Stimulated activated CD4-positive, alpha-beta T cell treated with anti-CD3 and anti-CD28 coated beads, TNF-alpha, amount 100 ng/mL, for 24 hours (primary cell): ENCODE measurements around the gene EXOSC1.
"Not testable (repeated sequence)": the region's sequence is repeated elsewhere in the genome, so short reads cannot be mapped to it uniquely, and the experiment has no call there.

Experiments used
- DNase-seq, 3 experiments: peaks; one replicate each; pipeline ENCODE4 v3.0.0-alpha.2; 2020; ENCODE audit warnings: low read depth in 3 of 3

Gene EXOSC1

DNA sequence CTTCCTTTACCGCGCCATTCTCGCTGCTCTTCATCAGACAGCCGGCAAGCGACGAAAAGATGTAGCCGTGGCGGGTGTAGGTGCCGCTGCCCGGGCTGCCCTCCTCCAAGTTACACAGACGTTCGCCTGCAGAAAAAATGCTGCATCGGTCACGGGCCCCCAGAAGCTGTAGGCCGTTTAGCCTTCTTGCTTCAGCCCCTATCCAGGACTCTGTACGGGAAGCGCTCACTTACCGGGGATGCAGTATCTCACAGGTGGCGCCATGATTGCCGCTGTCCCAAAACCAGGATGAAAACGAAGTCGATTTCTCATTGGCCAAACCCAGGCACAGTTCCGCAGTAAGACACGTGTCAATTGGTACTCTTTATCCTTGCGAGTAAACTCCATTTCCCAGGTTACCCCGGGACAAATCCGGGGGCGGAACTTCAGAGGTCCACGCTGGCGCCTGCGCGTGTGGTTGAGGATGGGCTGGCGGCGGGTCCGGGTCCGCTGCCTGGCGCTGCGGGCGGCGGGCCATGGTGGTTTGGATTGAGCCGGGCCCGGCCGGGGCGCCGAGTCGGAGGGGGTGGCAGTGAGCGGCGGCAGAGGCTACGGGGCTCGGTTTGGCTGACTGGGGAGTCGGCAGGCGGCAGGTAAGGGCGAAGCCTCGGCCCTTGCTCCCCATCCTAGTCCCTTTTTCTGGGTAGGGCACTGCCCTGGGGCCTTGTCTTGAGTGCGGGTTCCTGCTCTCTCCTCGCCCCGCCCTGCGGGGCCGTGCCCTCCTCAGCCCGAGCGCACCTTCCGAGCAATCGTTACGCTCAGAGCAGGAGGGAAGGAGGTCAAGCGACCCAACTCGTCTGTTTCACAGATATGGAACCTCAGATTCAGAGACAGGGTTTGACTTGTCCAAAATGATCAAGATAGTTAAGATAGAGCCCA is at the start of gene EXOSC1, which contains the start of gene ZDHHC16:
EXOSC1 (minus strand) TSS at position 285 of the 918 bp plus-strand sequence; CDS start at position 264, 21 bp downstream.
ZDHHC16 (plus strand) TSS at position 454 of the 918 bp plus-strand sequence. CDS start 5,501 bp downstream, outside the sequence.
- peak; percentile 81 to 91 (median 88) for DNase-seq

GRCh38 chr10:97494863-97495506 is 49.2 kb upstream of the EXOSC1 start:
- DNase-seq = no peak

- DNase-seq = no peak
Measured at GRCh38 chr10:97494151-97494550, 48.3 kb upstream of the EXOSC1 start.

GRCh38 chr10:97490592-97490991 is 44.8 kb upstream of the EXOSC1 start:
- DNase-seq = no peak

DNA sequence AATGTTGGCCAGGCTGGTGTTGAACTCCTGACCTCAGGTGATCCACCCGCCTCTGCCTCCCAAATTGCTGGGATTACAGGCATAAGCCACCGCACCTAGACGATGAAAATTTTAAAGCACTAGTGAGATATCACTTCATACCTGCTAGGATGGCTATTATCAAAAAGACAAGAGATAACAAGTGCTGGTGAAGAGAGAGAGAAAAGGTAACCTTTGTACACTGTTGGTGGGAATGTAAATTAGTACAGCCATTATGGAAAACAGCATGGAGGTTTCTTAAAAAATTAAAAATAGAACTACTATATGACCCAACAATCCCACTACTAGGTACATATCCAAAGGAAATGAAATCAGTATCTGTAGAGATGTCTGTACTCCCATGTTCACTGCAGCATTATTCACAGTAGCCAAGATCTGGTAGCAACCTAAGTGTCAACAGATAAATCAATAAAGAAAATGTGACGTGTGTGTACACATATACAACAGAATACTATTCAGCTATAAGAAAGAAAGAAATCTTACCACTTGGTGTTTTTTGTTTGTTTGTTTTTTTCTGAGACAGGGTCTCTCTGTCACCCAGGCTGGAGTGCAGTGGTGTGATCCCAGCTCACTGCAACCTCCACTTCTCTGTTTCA is 40.0 kb upstream of the EXOSC1 start:
- no peak for DNase-seq

- no peak for DNase-seq
Measured at GRCh38 chr10:97483921-97484320, 38.1 kb upstream of the EXOSC1 start.

DNA sequence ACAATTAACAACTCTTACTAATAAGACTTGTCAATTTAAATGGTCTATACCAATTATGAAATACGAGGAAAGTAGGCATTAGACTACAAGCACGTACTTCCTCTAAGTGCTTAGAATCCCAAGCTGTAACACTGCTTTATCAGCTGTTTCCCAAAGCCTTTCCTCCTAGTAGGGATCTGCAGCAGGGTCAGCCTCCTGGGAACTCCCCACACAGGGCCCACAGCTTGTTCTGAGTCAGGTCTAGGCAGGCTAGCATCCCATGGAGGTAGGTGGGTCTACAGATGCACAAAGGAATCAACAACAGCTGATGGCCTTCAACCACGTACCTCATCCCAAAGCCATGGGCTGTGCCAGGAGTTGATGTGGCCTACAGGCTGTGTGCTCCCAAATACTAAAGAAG is 37.7 kb upstream of the EXOSC1 start:
- no peak for DNase-seq

DNA sequence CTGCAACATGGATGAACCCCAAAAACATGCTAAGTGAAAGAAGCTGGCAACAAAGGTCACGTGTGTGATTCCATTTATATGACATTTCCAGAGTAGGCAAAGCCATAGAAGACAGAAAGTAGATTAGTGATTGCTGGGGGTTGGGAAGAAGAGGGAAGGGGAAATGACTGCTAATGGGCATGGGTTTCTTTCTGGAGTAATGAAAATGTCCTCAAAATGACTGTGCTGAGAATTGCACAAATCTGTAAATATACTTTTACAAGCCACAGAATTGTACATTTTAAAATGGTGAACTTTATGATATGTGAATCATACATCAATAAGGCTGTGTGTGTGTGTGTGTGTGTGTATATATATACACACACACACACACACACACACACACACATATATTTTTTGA is 36.6 kb upstream of the EXOSC1 start:
- no peak for DNase-seq

DNA sequence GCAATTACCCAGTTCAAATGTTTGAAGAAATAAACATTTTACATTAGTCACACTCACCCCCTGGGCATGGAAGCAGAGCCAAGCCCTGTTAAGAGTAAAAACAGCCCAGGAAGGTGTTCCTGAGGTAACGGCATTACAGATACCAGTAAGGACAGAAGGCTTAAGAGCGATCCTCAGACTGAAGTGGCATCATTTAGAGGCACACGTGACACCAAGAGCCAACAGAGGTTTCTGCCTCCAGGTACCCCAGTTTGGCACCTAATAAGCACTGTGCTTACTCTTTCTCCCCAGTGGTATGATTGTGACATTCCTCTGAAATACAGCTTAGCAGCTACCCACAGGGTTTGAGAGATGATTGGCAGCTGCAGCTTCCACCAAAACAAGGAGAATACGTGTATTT is 35.3 kb upstream of the EXOSC1 start:
- DNase-seq = no peak

DNA sequence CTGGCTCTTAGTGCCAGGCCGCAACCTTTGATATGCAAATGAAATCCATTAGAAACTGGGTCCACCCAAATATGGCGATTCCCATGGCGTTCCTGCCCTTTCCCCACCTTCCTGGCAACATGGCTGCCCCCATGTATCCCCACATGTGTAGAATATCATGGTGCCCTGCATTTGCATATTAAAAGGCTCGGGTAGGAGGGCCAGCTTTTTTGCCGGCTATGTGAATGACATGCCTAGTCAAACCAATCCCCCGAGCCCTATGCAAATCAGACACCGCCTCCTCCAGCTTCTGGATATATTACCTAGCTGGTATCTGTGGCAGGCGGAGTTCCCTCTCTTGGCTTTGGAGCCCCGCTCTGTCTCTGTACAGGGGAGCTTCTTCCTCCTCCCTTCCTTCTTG is 34.1 kb upstream of the EXOSC1 start:
- DNase-seq = no peak

DNA sequence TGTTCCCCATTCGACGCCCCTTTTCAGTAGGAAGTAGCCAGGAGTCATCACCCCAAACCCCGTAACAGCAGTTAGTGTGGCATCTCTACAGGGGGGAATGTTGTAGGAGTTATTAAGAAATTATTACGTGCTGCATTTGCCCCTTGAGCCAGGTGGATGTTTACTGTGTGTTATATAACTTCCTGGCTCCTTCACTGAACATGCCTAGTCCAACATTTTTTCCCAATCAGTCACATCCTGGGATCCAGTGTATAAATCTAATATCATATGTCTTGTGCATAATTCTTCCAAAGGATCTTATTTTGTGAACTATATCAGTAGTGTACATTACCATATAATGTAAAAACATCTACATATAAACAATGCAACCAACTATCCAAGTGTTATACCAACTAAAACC is 33.6 kb upstream of the EXOSC1 start:
- DNase-seq = not testable (repeated sequence)

DNA sequence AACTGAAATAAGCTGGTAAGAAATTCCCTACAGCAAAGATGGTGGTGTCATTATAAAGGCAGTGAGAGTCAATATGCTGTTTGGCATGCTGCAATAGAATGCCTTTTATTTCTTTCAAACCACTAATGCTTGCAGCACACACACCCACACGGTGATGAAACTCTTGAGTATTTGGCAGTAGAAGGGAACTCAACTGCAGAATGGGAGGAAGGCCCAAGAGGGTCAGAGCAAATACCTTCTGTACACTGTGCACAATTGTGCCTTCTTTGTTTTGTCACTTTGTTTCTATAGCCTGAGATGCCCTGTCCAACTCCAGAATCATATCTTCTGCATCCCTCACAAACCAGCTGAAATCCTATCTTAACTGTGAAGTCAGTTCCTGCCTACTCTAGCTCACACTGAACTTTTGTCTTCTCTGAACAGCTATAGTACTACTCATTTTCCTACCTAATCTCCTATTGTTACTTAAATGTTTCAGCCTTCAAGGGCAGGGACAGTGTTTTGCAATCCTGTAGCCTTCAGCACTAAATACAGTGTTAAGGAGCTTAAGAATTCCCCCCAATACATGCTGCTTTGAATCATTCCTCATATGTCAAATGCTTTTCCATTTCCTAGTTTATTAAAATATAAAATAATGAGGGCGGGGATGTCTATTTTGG is 30.3 kb upstream of the EXOSC1 start:
- no peak for DNase-seq

GRCh38 chr10:97474918-97475317 is 29.1 kb upstream of the EXOSC1 start:
- DNase-seq = no peak

DNA sequence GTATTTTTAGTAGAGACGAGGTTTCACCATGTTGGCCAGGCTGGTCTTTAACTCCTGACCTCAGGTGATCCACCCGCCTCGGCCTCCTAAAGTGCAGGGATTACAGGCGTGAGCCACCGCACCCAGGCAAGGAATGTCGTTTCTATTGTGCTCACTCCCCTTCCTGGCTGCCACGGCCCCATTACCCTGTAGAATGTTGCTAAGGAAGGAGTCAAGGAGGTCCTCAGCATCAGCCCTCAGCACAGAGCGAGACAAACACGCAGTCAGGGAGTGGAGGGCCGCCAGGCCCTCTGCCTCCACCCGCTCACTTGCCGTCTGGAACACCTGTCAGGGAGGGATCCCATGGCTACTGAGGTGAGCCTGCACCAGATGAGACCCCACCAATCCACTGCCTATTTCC is 23.0 kb upstream of the EXOSC1 start:
- not testable (repeated sequence) for DNase-seq

GRCh38 chr10:97468162-97468561 is 22.4 kb upstream of the EXOSC1 start:
- no peak for DNase-seq

GRCh38 chr10:97466755-97467154 is 20.9 kb upstream of the EXOSC1 start:
- DNase-seq = no peak

GRCh38 chr10:97465982-97466381 is 20.2 kb upstream of the EXOSC1 start:
- DNase-seq = no peak

- no peak for DNase-seq
Measured at GRCh38 chr10:97464226-97464625, 18.4 kb upstream of the EXOSC1 start.

DNA sequence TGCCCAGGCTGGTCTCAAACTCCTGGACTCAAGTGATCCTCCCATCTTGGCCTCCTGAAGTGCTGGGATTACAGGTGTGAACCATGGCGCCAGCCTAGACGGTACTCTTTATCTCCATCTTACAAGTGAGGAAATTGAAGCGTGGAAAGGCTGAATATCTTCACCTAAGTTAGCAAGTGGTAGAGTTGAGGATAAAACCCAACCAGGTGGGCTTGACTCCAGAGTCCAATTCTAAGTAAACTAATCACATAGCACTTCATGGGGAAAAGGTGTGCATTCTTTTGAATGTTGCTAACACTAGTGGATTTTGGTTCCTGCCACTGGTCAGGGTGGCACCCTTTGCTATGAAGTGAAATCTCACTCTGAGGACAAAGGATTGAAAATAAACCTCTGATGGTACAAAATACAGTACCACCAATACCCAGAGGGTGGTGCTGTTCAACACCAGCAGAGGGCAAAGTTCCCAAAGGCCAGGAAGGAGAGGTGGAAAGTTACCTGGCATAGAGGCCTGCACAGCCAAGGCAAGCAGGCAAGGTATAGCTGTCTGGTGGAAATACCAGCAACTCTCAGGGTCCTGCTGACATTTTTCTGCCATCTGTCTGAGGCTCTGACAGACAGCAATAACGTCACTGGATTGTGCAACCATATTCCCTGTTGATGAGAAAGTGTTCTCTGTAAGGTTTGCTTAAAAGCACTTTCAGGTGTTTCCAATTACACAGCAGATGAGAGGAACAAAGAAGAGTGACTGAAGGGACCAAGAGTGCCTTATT is 17.7 kb upstream of the EXOSC1 start:
- peak in 1 of 3 experiments; percentile 18 for DNase-seq

DNA sequence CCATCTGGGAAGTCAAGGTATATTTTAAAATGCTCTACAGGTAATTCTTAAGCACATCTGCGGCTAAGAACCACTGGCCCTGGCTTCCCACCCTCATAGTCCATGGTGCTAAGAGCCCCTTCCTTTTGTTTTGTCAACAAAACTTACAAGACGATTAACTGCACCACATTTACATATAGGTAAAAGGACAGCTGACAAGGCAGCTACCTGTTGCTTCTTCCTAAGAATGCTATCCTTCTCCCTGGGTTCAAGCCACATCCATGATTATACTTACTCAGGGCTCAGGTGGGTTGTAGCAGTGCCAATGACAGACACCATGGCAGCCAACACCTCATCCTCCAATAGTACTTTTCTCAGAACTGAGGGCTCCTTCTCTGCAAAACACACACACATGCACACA is 16.5 kb upstream of the EXOSC1 start:
- no peak for DNase-seq

DNA sequence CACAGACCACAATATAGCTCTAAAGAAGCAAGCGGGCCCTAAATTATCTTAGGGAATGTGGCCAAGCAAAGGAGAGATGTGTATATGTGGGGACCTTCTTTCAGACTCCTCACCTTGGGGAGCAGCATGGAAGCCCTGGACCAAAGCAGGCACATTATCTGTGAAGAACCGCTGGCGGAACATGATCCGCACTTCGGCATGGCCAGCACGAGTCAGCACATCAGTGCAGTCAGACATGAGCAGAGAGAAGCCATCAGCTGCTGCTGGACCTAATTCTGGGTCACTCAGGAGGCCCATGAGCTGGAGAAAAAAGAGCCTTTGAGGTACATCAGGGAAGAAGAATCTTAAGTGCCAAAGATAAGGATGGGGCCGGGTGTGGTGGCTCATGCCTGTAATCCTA is 14.1 kb upstream of the EXOSC1 start:
- no peak for DNase-seq
